Measurements from ENCODE around the gene TMEM120A. TPM values are rescaled to one million over a fixed set of nuclear protein-coding genes. Genes with fewer than 3 reads are reported as not detected.

The TMEM120A gene
- total RNA-seq, 4 donors from 2014 or later, result 6.2 to 32.4 (median 29.0) TPM

GRCh38 chr7:75995996-75996395 lies 1.6 kb upstream of the TMEM120A start:
- H3K27ac ChIP-seq, result no peak overlapping the region
- H3K4me1 ChIP-seq, result peaks cover 0 to 37% (median 6%) of the 10 kb centered on the region in 3 donors
- WGBS, 2 donors (ENCODE audit: low coverage in 1 of 2), result no CpG with 5 or more reads among the region's 5 CpGs
- peaks cover 0 to 27% of the 10 kb centered on the region in 2 donors for H3K36me3 ChIP-seq
- TF ChIP-seq POLR2A (IDR thresholded peaks at IDR 0.05) (no peak), POLR2AphosphoS5 (IDR thresholded peaks at IDR 0.05) (no peak), CTCF (IDR thresholded peaks at IDR 0.05) (no peak), EP300 (IDR thresholded peaks at IDR 0.05) (no peak)
- no peaks in the 10 kb centered on the region for H3K9me3 ChIP-seq
- H3K4me3 ChIP-seq, result no peak overlapping the region
- ATAC-seq, result no peak
- no peaks in the 10 kb centered on the region for H3K27me3 ChIP-seq

- ATAC-seq, result peak; percentile 1
- Histone ChIP-seq H3K4me3 (peak overlapping the region; percentile 57 to 82), H3K4me1 (peaks cover 0 to 46% (median 10%) of the 10 kb centered on the region in 3 donors), H3K27me3 (no peaks in the 10 kb centered on the region), H3K36me3 (peaks cover 0 to 18% of the 10 kb centered on the region in 2 donors), H3K9me3 (no peaks in the 10 kb centered on the region), H3K27ac (peak overlapping the region; percentile 58 to 100 (median 94))
- 0 to 52% methylated on average over 1 to 4 of the region's 11 CpGs for WGBS, 2 donors (ENCODE audit: low coverage in 1 of 2)
- TF ChIP-seq POLR2AphosphoS5 (IDR thresholded peaks at IDR 0.05), result no peak
- no peak for TF ChIP-seq EP300 (IDR thresholded peaks at IDR 0.05)
- no peak for TF ChIP-seq CTCF (IDR thresholded peaks at IDR 0.05)
- TF ChIP-seq POLR2A (IDR thresholded peaks at IDR 0.05), result no peak
Observed at GRCh38 chr7:75995052-75995471, 667 bp upstream of the TMEM120A start.

- WGBS, 2 donors (ENCODE audit: low coverage in 1 of 2), result no CpG with 5 or more reads among the region's 40 CpGs
- peaks cover 0 to 58% (median 18%) of the 10 kb centered on the region in 3 donors for H3K4me1 ChIP-seq
Observed at GRCh38 chr7:75993689-75994387, 557 bp downstream of the TMEM120A start.

GRCh38 chr7:75992083-75992755 lies 2.2 kb downstream of the TMEM120A start:
- Histone ChIP-seq H3K27ac (peak overlapping the region in 3 of 4 donors; percentile 91 to 100 (median 96)), H3K9me3 (no peaks in the 10 kb centered on the region), H3K4me3 (no peak overlapping the region), H3K27me3 (no peaks in the 10 kb centered on the region), H3K36me3 (peaks cover 0 to 21% of the 10 kb centered on the region in 2 donors), H3K4me1 (peaks cover 0 to 62% (median 18%) of the 10 kb centered on the region in 3 donors)
- ATAC-seq, result no peak
- WGBS, 2 donors (ENCODE audit: low coverage in 1 of 2), result 60% methylated on average over 2 of the region's 20 CpGs; no CpG with 5 or more reads in 1 of the 2 donors
- no peak for TF ChIP-seq POLR2A (IDR thresholded peaks at IDR 0.05)
- no peak for TF ChIP-seq EP300 (IDR thresholded peaks at IDR 0.05)
- TF ChIP-seq CTCF (IDR thresholded peaks at IDR 0.05), result no peak
- no peak for TF ChIP-seq POLR2AphosphoS5 (IDR thresholded peaks at IDR 0.05)

More at GRCh38 chr7:75993689-75994387, 557 bp downstream of the TMEM120A start:
- peak; percentile 64 for ATAC-seq
- Histone ChIP-seq H3K9me3 (no peaks in the 10 kb centered on the region), H3K27ac (peak overlapping the region; percentile 73 to 100 (median 94)), H3K27me3 (no peaks in the 10 kb centered on the region), H3K4me3 (peak overlapping the region; percentile 57 to 82), H3K36me3 (peaks cover 0 to 11% of the 10 kb centered on the region in 2 donors)
- TF ChIP-seq CTCF (IDR thresholded peaks at IDR 0.05) (no peak), POLR2AphosphoS5 (IDR thresholded peaks at IDR 0.05) (peak; percentile 4)

Data from gastroesophageal sphincter (tissue), 4 donors.